Activated CD8-positive, alpha-beta T cell treated with anti-CD3 and anti-CD28 coated beads for 36 hours (primary cell): ENCODE results near the gene TMEM108. TPM values are rescaled to one million over a fixed set of nuclear protein-coding genes. Genes with fewer than 3 reads are reported as not detected.
A peak's percentile ranks its signal among the peaks of the same experiment; 100 is the strongest.

Experiments used
- ATAC-seq: fragments of 200-7000 bp; cut with Tn5 transposase; one replicate; pipeline ENCODE4 v1.10.0; 2021; ENCODE audit warnings: mild to moderate bottlenecking, moderate library complexity
- CTCF ChIA-PET: fragments of 350-600 bp; sonication (Branson Sonifier 250); formaldehyde crosslinking; loops from one replicate; lab custom pipeline; 2021; ENCODE audit warnings: antibody characterized with exemption; lab: Charles Lee
- POLR2A ChIA-PET: fragments of 350-600 bp; sonication (Branson Sonifier 250); formaldehyde crosslinking; loops from one replicate; lab custom pipeline; 2021; ENCODE audit warnings: antibody characterized with exemption; lab: Charles Lee
- DNase-seq: peaks from one replicate; pipeline ENCODE4 v3.0.0-alpha.2; 2020
- H3K27ac Mint-ChIP-seq: one replicate; pipeline ENCODE4 v1.8.0; 2021; ENCODE audit warnings: mild to moderate bottlenecking, mixed read lengths
- H3K27me3 Mint-ChIP-seq: one replicate; pipeline ENCODE4 v1.8.0; 2021; ENCODE audit warnings: mixed read lengths
- H3K36me3 Mint-ChIP-seq: one replicate; pipeline ENCODE4 v1.8.0; 2021; ENCODE audit warnings: low read depth, mixed read lengths
- H3K4me1 Mint-ChIP-seq: one replicate; pipeline ENCODE4 v1.8.0; 2021; ENCODE audit warnings: low read depth, mixed read lengths
- H3K4me3 Mint-ChIP-seq: one replicate; pipeline ENCODE4 v1.8.0; 2021; ENCODE audit warnings: mild to moderate bottlenecking, moderate library complexity, mixed read lengths
- H3K9me3 Mint-ChIP-seq: one replicate; pipeline ENCODE4 v1.8.0; 2021; ENCODE audit warnings: mixed read lengths
- CTCF ChIP-seq: fragments of 200-600 bp; IDR thresholded peaks from one replicate; pipeline ENCODE4 v1.8.0; 2022; ENCODE audit warnings: antibody characterized with exemption, mild to moderate bottlenecking
- intact Hi-C: fragments of 100-400 bp; cut with micrococcal nuclease; formaldehyde crosslinking; loops from one replicate; pipeline ENCODE4 v1.10.0; 2022
- total RNA-seq, 2 experiments: library from RNA; stranded (reverse); gene quantifications; one replicate each; pipeline ENCODE4 v1.2.3, GENCODE V29; 2021

TMEM108 gene
- total RNA-seq, 2 experiments from 2014 or later: not detected

GRCh38 chr3:133412183-133413132 lies 374.3 kb downstream of the TMEM108 start:
- Mint-ChIP-seq H3K4me3 (no peak overlapping the region), H3K27me3 (no peaks in the 10 kb centered on the region), H3K4me1 (peaks cover 3% of the 10 kb centered on the region), H3K27ac (no peak overlapping the region), H3K36me3 (no peaks in the 10 kb centered on the region), H3K9me3 (no peaks in the 10 kb centered on the region)
- DNase-seq (no peak), ATAC-seq (peak; percentile 19)
- POLR2A ChIA-PET: interaction anchor here (0.6 to 1.2 kb wide), 2 partner anchors 30 to 174 kb away, joined by 3 read pairs; no protein-coding TSS in a partner anchor
- CTCF ChIA-PET: interaction anchor here (1.1 to 1.3 kb wide), 2 partner anchors 12 to 686 kb away, joined by 3 to 4 read pairs; no protein-coding TSS in a partner anchor
- intact Hi-C loops: no loop called here
- TF ChIP-seq CTCF: no peak

DNA sequence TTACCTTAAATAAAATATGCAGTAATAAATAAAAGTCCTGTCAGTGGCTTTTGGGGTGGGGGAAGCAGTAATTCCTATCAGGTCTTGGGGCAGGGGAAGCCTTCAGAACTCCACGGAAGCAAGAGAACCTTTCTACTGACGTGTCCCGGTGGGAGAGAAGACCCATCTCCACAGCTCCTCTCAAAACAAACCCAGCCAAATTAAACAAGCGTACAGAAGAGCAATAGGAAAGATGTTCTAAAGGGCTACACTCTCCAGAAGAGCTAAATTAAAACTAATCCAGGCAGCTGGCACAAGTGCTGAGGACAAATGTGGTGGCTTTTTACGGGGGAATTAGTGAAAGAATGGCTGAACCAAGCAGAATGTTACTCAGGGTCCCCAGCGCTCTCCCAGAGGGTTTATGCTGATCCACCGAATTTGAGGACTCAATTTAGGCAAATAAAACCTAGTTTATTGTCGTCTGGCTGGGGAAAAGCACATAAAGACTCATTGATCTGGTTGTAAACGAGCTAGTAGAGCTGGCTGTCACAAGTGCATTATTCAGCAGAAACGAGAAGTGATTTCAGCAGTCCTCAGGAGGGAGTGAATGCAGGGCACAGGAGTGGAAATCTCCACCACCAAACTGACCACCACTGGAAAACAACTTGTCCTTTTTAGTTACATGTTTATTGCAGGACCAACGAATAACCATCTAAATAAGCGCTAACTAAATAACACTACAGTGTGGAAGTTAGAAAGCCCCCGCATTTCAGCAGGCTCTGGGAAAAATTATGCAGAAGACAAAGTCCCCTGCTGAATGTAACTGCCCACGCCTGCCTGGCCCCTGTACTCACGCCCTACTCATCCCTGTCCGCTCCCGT lies 375.2 kb downstream of the TMEM108 start:
- DNase-seq (peak; percentile 26), ATAC-seq (peak; percentile 60)
- ChIA-PET CTCF (interaction anchor here (0.7 to 1.1 kb wide), 2 partner anchors 8 to 11 kb away, joined by 4 read pairs; no protein-coding TSS in a partner anchor), POLR2A (interaction anchor here (0.6 to 1.2 kb wide), 2 partner anchors 31 to 173 kb away, joined by 3 read pairs; no protein-coding TSS in a partner anchor)
- no peak for TF ChIP-seq CTCF
- no peaks in the 10 kb centered on the region for H3K27me3 Mint-ChIP-seq
- no peaks in the 10 kb centered on the region for H3K36me3 Mint-ChIP-seq
- no peak overlapping the region for H3K4me3 Mint-ChIP-seq
- no peak overlapping the region for H3K27ac Mint-ChIP-seq
- intact Hi-C loops: no loop called here
- peaks cover 3% of the 10 kb centered on the region for H3K4me1 Mint-ChIP-seq
- H3K9me3 Mint-ChIP-seq: no peaks in the 10 kb centered on the region

- H3K36me3 Mint-ChIP-seq: no peaks in the 10 kb centered on the region
- TF ChIP-seq CTCF: no peak
- no peaks in the 10 kb centered on the region for H3K27me3 Mint-ChIP-seq
- CTCF ChIA-PET: interaction anchor here (0.7 kb wide), 1 partner anchor 9 kb away, joined by 4 read pairs; no protein-coding TSS in a partner anchor
- no peak for DNase-seq
- POLR2A ChIA-PET: no interaction called here
- no peak overlapping the region for H3K4me3 Mint-ChIP-seq
- peaks cover 3% of the 10 kb centered on the region for H3K4me1 Mint-ChIP-seq
- H3K9me3 Mint-ChIP-seq: no peaks in the 10 kb centered on the region
- no peak overlapping the region for H3K27ac Mint-ChIP-seq
- ATAC-seq: no peak
- intact Hi-C loops: no loop called here
Observed at GRCh38 chr3:133414021-133414392, 375.8 kb downstream of the TMEM108 start.

DNA sequence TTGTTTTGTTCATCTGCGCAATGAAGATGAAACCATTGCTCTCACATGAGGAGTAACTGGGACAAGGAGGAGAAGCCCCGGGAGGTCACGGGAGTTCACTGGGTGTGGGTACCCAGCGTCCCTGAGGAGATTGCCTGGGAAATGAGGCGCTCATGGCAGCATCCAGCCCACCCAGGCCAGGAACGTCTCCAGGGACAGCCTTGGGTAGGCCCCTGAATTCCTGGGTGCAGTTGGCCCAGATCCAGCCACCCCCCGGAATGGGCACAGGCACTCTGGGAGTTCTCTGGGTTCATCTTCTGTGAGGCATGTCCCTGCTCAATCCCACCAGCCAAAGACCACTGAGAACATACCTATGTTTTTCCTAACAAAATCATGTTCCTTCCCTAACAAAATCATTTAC lies 380.2 kb downstream of the TMEM108 start:
- TF ChIP-seq CTCF: no peak
- no peak overlapping the region for H3K27ac Mint-ChIP-seq
- POLR2A ChIA-PET: no interaction called here
- DNase-seq (no peak), ATAC-seq (no peak)
- intact Hi-C loops: no loop called here
- H3K4me3 Mint-ChIP-seq: no peak overlapping the region
- CTCF ChIA-PET: no interaction called here
- no peaks in the 10 kb centered on the region for H3K9me3 Mint-ChIP-seq
- peaks cover 3% of the 10 kb centered on the region for H3K4me1 Mint-ChIP-seq
- H3K27me3 Mint-ChIP-seq: no peaks in the 10 kb centered on the region
- H3K36me3 Mint-ChIP-seq: no peaks in the 10 kb centered on the region
